ENCODE results near the gene SLC6A13. TPM values are rescaled to one million over a fixed set of nuclear protein-coding genes. Genes with fewer than 3 reads are reported as not detected.

SLC6A13 gene
- total and polyA plus RNA-seq, 2 of the 13 experiments (the other 11 are each of a cell fraction or from before 2014, with no cell fraction given) = 0.05 to 0.15 TPM

GRCh38 chr12:307406-307805, 44.8 kb upstream of the SLC6A13 start:
- FAIRE-seq (no peak), ATAC-seq (no peak), DNase-seq (ENCODE audit: low spot score) (no peak)
- H3K27ac ChIP-seq (ENCODE audit: extremely low read length, insufficient read depth, low read length) = no peak overlapping the region
- no peaks in the 10 kb centered on the region for H4K20me1 ChIP-seq (ENCODE audit: insufficient read depth, low read length)
- H2AFZ ChIP-seq (ENCODE audit: low read length) = no peak overlapping the region
- in situ Hi-C loops (cut with HindIII; ENCODE audit: extremely low pct_ligation_motif_present, low pct_unique_long_range_greater_than_20kb) (no loop called here), intact Hi-C loops (cut with micrococcal nuclease; ENCODE audit: unreplicated experiment) (no loop called here)
- no peaks in the 10 kb centered on the region for H3K27me3 ChIP-seq (ENCODE audit: control insufficient read depth in 1 of 2, insufficient read depth in 2 of 2, low read length in 2 of 2)
- ChIA-PET POLR2A (no interaction called here), CTCF (ENCODE audit: low intra/inter-chr PET ratio, low total read pairs) (no interaction called here)
- WGBS (ENCODE audit: low lambda C conversion rate) = 94% methylated on average over 10 of the region's 10 CpGs
- no peaks in the 10 kb centered on the region for H3K4me1 ChIP-seq (ENCODE audit: insufficient read depth, low read length)
- H3K4me3 ChIP-seq (replicated peaks in 1 of 3; ENCODE audit: insufficient read depth in 1 of 3, low read depth in 2 of 3, low read length in 3 of 3) = no peak overlapping the region
- no peaks in the 10 kb centered on the region for H3K9me3 ChIP-seq (ENCODE audit: low read length)
- no peak overlapping the region for H3K9ac ChIP-seq (ENCODE audit: insufficient read depth, low read depth, low read length)
- peaks cover 2% of the 10 kb centered on the region for H3K79me2 ChIP-seq (ENCODE audit: insufficient read depth, low read length)
- TF ChIP-seq SALL2 (CRISPR knock-in tag; IDR thresholded peaks at IDR 0.05) (no peak), BCL3 (CRISPR knock-in tag; IDR thresholded peaks at IDR 0.05) (no peak), CCAR2 (optimal IDR thresholded peaks at IDR 0.05; ENCODE audit: low read depth, low read length) (no peak), SYNCRIP (IDR thresholded peaks at IDR 0.05; ENCODE audit: insufficient read depth, low read depth, low read length) (no peak), SIN3A (IDR thresholded peaks at IDR 0.05; ENCODE audit: borderline replicate concordance, low read depth, low read length) (no peak), ZNF784 (CRISPR knock-in tag; IDR thresholded peaks at IDR 0.05; ENCODE audit: borderline replicate concordance) (no peak), NFRKB (IDR thresholded peaks at IDR 0.05) (no peak)
- TF ChIP-seq, protein P1, sequence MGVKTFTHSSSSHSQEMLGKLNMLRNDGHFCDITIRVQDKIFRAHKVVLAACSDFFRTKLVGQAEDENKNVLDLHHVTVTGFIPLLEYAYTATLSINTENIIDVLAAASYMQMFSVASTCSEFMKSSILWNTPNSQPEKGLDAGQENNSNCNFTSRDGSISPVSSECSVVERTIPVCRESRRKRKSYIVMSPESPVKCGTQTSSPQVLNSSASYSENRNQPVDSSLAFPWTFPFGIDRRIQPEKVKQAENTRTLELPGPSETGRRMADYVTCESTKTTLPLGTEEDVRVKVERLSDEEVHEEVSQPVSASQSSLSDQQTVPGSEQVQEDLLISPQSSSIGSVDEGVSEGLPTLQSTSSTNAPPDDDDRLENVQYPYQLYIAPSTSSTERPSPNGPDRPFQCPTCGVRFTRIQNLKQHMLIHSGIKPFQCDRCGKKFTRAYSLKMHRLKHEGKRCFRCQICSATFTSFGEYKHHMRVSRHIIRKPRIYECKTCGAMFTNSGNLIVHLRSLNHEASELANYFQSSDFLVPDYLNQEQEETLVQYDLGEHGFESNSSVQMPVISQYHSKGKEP (CRISPR knock-in tag; IDR thresholded peaks at IDR 0.05) = no peak
- H3K4me2 ChIP-seq (ENCODE audit: low read depth, low read length) = no peak overlapping the region
- peaks cover 17 to 59% of the 10 kb centered on the region in 2 experiments for H3K36me3 ChIP-seq (replicated peaks in 1 of 2; ENCODE audit: control insufficient read depth in 1 of 2, insufficient read depth in 2 of 2, low read length in 2 of 2)
- TSS peak; percentile 34 for BruUV-seq (replicated peaks)
